GM12878 (cell line): Measurements from ENCODE around the gene TMED1. TPM values are rescaled to one million over a fixed set of nuclear protein-coding genes. Genes with fewer than 3 reads are reported as not detected.

ENCODE experiments used
- CHD1 ChIP-seq: IDR thresholded peaks from 2 replicates; pipeline ENCODE4 v1.6.1; 2012; ENCODE audit warnings: low read depth, low read length, improper control_type of control experiment
- CHD4 ChIP-seq: fragments of 200-600 bp; sonication (generic); IDR thresholded peaks from 2 replicates; pipeline ENCODE4 v1.6.1; 2016; ENCODE audit warnings: mild to moderate bottlenecking
- FOXK2 ChIP-seq: fragments of 450-650 bp; IDR thresholded peaks from 2 replicates; pipeline ENCODE4 v1.6.1; 2017; ENCODE audit warnings: mild to moderate bottlenecking, moderate library complexity
- HDGF ChIP-seq: fragments of 450-650 bp; IDR thresholded peaks from 2 replicates; pipeline ENCODE4 v1.6.1; 2016; ENCODE audit warnings: antibody characterized with exemption
- IKZF2 ChIP-seq, 2 experiments: fragments of 450-650 bp; IDR thresholded peaks; 2 replicates each; pipeline ENCODE4 v1.6.1; 2017; ENCODE audit warnings: mild to moderate bottlenecking in 2 of 2, moderate library complexity in 2 of 2
- KLF5 ChIP-seq: fragments of 450-650 bp; IDR thresholded peaks from 2 replicates; pipeline ENCODE4 v1.6.1; 2014; ENCODE audit warnings: mild to moderate bottlenecking; ENCODE audit not compliant: partially characterized antibody
- MEF2A ChIP-seq: IDR thresholded peaks from 2 replicates; pipeline ENCODE4 v1.6.1; 2011; ENCODE audit warnings: low read depth, mild to moderate bottlenecking, low read length, moderate library complexity; ENCODE audit not compliant: insufficient read depth
- NFXL1 ChIP-seq: fragments of 450-650 bp; IDR thresholded peaks from 2 replicates; pipeline ENCODE4 v1.6.1; 2017; ENCODE audit warnings: antibody characterized with exemption, mild to moderate bottlenecking, borderline replicate concordance
- NFYA ChIP-seq: IDR thresholded peaks from 2 replicates; pipeline ENCODE4 v1.6.1; 2011; ENCODE audit warnings: low read depth, mild to moderate bottlenecking, low read length, improper control_type of control experiment, borderline replicate concordance
- NR2C1 ChIP-seq: fragments of 450-650 bp; IDR thresholded peaks from 2 replicates; pipeline ENCODE4 v1.6.1; 2017; ENCODE audit warnings: antibody characterized with exemption, mild to moderate bottlenecking, moderate library complexity
- NR2C2 ChIP-seq: IDR thresholded peaks from 2 replicates; pipeline ENCODE4 v1.6.1; 2011; ENCODE audit warnings: borderline replicate concordance, low read depth; ENCODE audit not compliant: control insufficient read depth, insufficient read length
- POU2F2 ChIP-seq: IDR thresholded peaks from 3 replicates; pipeline ENCODE4 v1.6.1; 2011; ENCODE audit warnings: low read depth, mild to moderate bottlenecking, low read length, borderline replicate concordance
- RAD21 ChIP-seq: IDR thresholded peaks from 2 replicates; pipeline ENCODE4 v1.6.1; 2011; ENCODE audit warnings: mild to moderate bottlenecking, low read depth, low read length, moderate library complexity; ENCODE audit not compliant: insufficient read depth
- REST ChIP-seq: IDR thresholded peaks from 2 replicates; pipeline ENCODE4 v1.6.1; 2012; ENCODE audit warnings: mild to moderate bottlenecking, low read depth, low read length
- RFX5 ChIP-seq: IDR thresholded peaks from 2 replicates; pipeline ENCODE4 v1.6.1; 2011; ENCODE audit warnings: low read depth, low read length, improper control_type of control experiment
- SP1 ChIP-seq: IDR thresholded peaks from one replicate; pipeline ENCODE4 v1.6.1; 2011; ENCODE audit warnings: low read depth, low read length
- SPI1 ChIP-seq: IDR thresholded peaks from 2 replicates; pipeline ENCODE4 v1.6.1; 2011; ENCODE audit warnings: low read depth, mild to moderate bottlenecking, low read length, moderate library complexity, borderline replicate concordance; ENCODE audit not compliant: insufficient read depth
- SREBF1 ChIP-seq: IDR thresholded peaks from 2 replicates; pipeline ENCODE4 v1.6.1; 2012; ENCODE audit warnings: mild to moderate bottlenecking, low read length
- SUPT20H ChIP-seq: IDR thresholded peaks from 2 replicates; pipeline ENCODE4 v1.6.1; 2011; ENCODE audit warnings: low read depth, mild to moderate bottlenecking, low read length, moderate library complexity, borderline replicate concordance; ENCODE audit not compliant: control insufficient read depth
- SUZ12 ChIP-seq: fragments of 200-600 bp; sonication (generic); IDR thresholded peaks from one replicate; pipeline ENCODE4 v1.6.1; 2018; ENCODE audit warnings: antibody characterized with exemption, mild to moderate bottlenecking; ENCODE audit not compliant: unreplicated experiment
- TCF12 ChIP-seq: IDR thresholded peaks from 2 replicates; pipeline ENCODE4 v1.6.1; 2011; ENCODE audit warnings: low read depth, mild to moderate bottlenecking, low read length
- polyA plus RNA-seq, 11 experiments: library from polyadenylated mRNA; depleted of rRNA in 4 of 11; unstranded in 6 of 11; stranded (reverse) in 5 of 11; fragments of >200 nt; fragmentation: Nextera tagmentation in 4 of 11; fragmentation: Illumina TruSeq in 1 of 11; extraction: Ambion mirVana in 4 of 11; extraction: Trizol in 1 of 11; gene quantifications; 1 replicate in 1 of 11; 2 replicates in 10 of 11; pipeline versions ENCODE4 v1.2.1 to v1.2.3, GENCODE V29; 2011 to 2016; ENCODE audit warnings: inconsistent platforms in 2 of 11, missing spikeins in 2 of 11, low read depth in 1 of 11
- total RNA-seq, 4 experiments: library from RNA; depleted of rRNA in 3 of 4; stranded (reverse); fragments of >200 nt in 3 of 4; fragmentation: Illumina TruSeq in 1 of 4; extraction: Trizol in 1 of 4; gene quantifications; 2 replicates each; pipeline versions ENCODE4 v1.2.1 to v1.2.3, GENCODE V29; 2013 to 2021
- TF ChIP-seq, protein P1 (sequence below): fragments of 450-650 bp; IDR thresholded peaks from 2 replicates; pipeline ENCODE4 v1.6.1; 2017; ENCODE audit warnings: mild to moderate bottlenecking, moderate library complexity
- TF ChIP-seq, protein P2 (sequence below): fragments of 450-650 bp; IDR thresholded peaks from 2 replicates; pipeline ENCODE4 v1.6.1; 2017; ENCODE audit warnings: low read depth, mild to moderate bottlenecking, moderate library complexity
- TF ChIP-seq, protein P3 (sequence below): IDR thresholded peaks from 2 replicates; pipeline ENCODE4 v1.6.1; 2012; ENCODE audit warnings: low read depth, low read length, improper control_type of control experiment

TMED1 gene
- total and polyA plus RNA-seq, 10 of the 15 experiments (the other 5 are each of a cell fraction or from before 2014, with no cell fraction given): 0.60 to 23.1 (median 12.3) TPM

GRCh38 chr19:10864538-10864899, 28.5 kb upstream of the TMED1 start (continued):
- TF ChIP-seq IKZF2 (IDR thresholded peaks at IDR 0.05) (peak in 1 of 2 experiments; percentile 66; a peak in 3 of 4 replicates), SREBF1 (no peak), HDGF (peak; percentile 77), FOXK2 (no peak), NR2C1 (no peak), REST (no peak), POU2F2 (no peak), MEF2A (no peak), NFYA (no peak), SP1 (no peak), SUZ12 (no peak), RAD21 (peak; percentile 71), TCF12 (no peak), NR2C2 (no peak), SPI1 (no peak), RFX5 (no peak), KLF5 (no peak), CHD1 (no peak), SUPT20H (no peak), CHD4 (no peak), NFXL1 (no peak)
- TF ChIP-seq, protein P1, sequence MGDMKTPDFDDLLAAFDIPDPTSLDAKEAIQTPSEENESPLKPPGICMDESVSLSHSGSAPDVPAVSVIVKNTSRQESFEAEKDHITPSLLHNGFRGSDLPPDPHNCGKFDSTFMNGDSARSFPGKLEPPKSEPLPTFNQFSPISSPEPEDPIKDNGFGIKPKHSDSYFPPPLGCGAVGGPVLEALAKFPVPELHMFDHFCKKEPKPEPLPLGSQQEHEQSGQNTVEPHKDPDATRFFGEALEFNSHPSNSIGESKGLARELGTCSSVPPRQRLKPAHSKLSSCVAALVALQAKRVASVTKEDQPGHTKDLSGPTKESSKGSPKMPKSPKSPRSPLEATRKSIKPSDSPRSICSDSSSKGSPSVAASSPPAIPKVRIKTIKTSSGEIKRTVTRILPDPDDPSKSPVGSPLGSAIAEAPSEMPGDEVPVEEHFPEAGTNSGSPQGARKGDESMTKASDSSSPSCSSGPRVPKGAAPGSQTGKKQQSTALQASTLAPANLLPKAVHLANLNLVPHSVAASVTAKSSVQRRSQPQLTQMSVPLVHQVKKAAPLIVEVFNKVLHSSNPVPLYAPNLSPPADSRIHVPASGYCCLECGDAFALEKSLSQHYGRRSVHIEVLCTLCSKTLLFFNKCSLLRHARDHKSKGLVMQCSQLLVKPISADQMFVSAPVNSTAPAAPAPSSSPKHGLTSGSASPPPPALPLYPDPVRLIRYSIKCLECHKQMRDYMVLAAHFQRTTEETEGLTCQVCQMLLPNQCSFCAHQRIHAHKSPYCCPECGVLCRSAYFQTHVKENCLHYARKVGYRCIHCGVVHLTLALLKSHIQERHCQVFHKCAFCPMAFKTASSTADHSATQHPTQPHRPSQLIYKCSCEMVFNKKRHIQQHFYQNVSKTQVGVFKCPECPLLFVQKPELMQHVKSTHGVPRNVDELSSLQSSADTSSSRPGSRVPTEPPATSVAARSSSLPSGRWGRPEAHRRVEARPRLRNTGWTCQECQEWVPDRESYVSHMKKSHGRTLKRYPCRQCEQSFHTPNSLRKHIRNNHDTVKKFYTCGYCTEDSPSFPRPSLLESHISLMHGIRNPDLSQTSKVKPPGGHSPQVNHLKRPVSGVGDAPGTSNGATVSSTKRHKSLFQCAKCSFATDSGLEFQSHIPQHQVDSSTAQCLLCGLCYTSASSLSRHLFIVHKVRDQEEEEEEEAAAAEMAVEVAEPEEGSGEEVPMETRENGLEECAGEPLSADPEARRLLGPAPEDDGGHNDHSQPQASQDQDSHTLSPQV: no peak
- TF ChIP-seq, protein P2, sequence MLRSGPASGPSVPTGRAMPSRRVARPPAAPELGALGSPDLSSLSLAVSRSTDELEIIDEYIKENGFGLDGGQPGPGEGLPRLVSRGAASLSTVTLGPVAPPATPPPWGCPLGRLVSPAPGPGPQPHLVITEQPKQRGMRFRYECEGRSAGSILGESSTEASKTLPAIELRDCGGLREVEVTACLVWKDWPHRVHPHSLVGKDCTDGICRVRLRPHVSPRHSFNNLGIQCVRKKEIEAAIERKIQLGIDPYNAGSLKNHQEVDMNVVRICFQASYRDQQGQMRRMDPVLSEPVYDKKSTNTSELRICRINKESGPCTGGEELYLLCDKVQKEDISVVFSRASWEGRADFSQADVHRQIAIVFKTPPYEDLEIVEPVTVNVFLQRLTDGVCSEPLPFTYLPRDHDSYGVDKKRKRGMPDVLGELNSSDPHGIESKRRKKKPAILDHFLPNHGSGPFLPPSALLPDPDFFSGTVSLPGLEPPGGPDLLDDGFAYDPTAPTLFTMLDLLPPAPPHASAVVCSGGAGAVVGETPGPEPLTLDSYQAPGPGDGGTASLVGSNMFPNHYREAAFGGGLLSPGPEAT: 0 out of 2 replicates have a peak, but pooled peaks have one; percentile 54
- TF ChIP-seq, protein P3, sequence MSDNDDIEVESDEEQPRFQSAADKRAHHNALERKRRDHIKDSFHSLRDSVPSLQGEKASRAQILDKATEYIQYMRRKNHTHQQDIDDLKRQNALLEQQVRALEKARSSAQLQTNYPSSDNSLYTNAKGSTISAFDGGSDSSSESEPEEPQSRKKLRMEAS: no peak
